H9 (cell line): ENCODE data around the gene TP53TG5. TPM values are rescaled to one million over a fixed set of nuclear protein-coding genes. Genes with fewer than 3 reads are reported as not detected.

Experiments used
- DNase-seq: peaks from one replicate; pipeline ENCODE4 v3.0.0-alpha.2; 2017
- H2AFZ ChIP-seq: one replicate; pipeline ENCODE4 v1.6.1; 2013; ENCODE audit warnings: mild to moderate bottlenecking, low read length, control low read depth, moderate library complexity
- H2AK5ac ChIP-seq: 2 replicates; pipeline ENCODE4 v1.6.1; 2013; ENCODE audit warnings: low read length, control low read depth, mixed read lengths; ENCODE audit not compliant: insufficient read length
- H2BK120ac ChIP-seq: one replicate; pipeline ENCODE4 v1.6.1; 2013; ENCODE audit warnings: low read depth, mild to moderate bottlenecking, low read length, control low read depth, inconsistent platforms; ENCODE audit not compliant: poor library complexity, severe bottlenecking
- H2BK12ac ChIP-seq: 2 replicates; pipeline ENCODE4 v1.6.1; 2013; ENCODE audit warnings: low read length, control low read depth, mixed read lengths, low read depth; ENCODE audit not compliant: insufficient read length
- H2BK15ac ChIP-seq: 2 replicates; pipeline ENCODE4 v1.6.1; 2013; ENCODE audit warnings: low read depth, low read length, control low read depth
- H2BK20ac ChIP-seq: one replicate; pipeline ENCODE4 v1.6.1; 2013; ENCODE audit warnings: low read depth, mild to moderate bottlenecking, low read length, control low read depth, inconsistent platforms; ENCODE audit not compliant: poor library complexity, severe bottlenecking
- H2BK5ac ChIP-seq: 2 replicates; pipeline ENCODE4 v1.6.1; 2013; ENCODE audit warnings: low read length, control low read depth, mixed read lengths; ENCODE audit not compliant: insufficient read length
- H3K14ac ChIP-seq: 2 replicates; pipeline ENCODE4 v1.6.1; 2013; ENCODE audit warnings: low read length, control low read depth; ENCODE audit not compliant: insufficient read depth
- H3K18ac ChIP-seq: 2 replicates; pipeline ENCODE4 v1.6.1; 2013; ENCODE audit warnings: low read depth, mild to moderate bottlenecking, mixed read lengths, low read length, control low read depth; ENCODE audit not compliant: insufficient read length
- H3K23ac ChIP-seq: 2 replicates; pipeline ENCODE4 v1.6.1; 2013; ENCODE audit warnings: low read length, control low read depth, mixed read lengths, low read depth; ENCODE audit not compliant: insufficient read length
- H3K23me2 ChIP-seq: 2 replicates; pipeline ENCODE4 v1.6.1; 2013; ENCODE audit warnings: low read depth, mild to moderate bottlenecking, mixed read lengths, low read length, control low read depth; ENCODE audit not compliant: insufficient read length, poor library complexity, severe bottlenecking
- H3K27ac ChIP-seq: 2 replicates; pipeline ENCODE4 v1.5.1; 2013; ENCODE audit warnings: low read length, control low read depth, mixed read lengths, low read depth; ENCODE audit not compliant: insufficient read length
- H3K27me3 ChIP-seq: 2 replicates; pipeline ENCODE4 v1.6.1; 2013; ENCODE audit warnings: low read length, control low read depth, inconsistent platforms; ENCODE audit not compliant: insufficient read depth
- H3K4ac ChIP-seq: 2 replicates; pipeline ENCODE4 v1.6.1; 2013; ENCODE audit warnings: low read depth, mild to moderate bottlenecking, control low read depth, inconsistent platforms, low read length, moderate library complexity
- H3K4me1 ChIP-seq: 2 replicates; pipeline ENCODE4 v1.6.1; 2013; ENCODE audit warnings: low read length, control low read depth, inconsistent platforms; ENCODE audit not compliant: insufficient read depth
- H3K4me2 ChIP-seq: 2 replicates; pipeline ENCODE4 v1.6.1; 2013; ENCODE audit warnings: low read length, control low read depth, mixed read lengths; ENCODE audit not compliant: insufficient read length, insufficient read depth
- H3K56ac ChIP-seq: 2 replicates; pipeline ENCODE4 v1.6.1; 2013; ENCODE audit warnings: low read depth, mild to moderate bottlenecking, mixed read lengths, low read length, control low read depth; ENCODE audit not compliant: insufficient read length
- H3K79me1 ChIP-seq: 2 replicates; pipeline ENCODE4 v1.6.1; 2013; ENCODE audit warnings: low read depth, mild to moderate bottlenecking, moderate library complexity, low read length, control low read depth, inconsistent platforms; ENCODE audit not compliant: insufficient read depth, poor library complexity, severe bottlenecking
- H3K79me2 ChIP-seq: 2 replicates; pipeline ENCODE4 v1.6.1; 2013; ENCODE audit warnings: low read length, control low read depth, inconsistent platforms; ENCODE audit not compliant: insufficient read depth
- H3K9ac ChIP-seq: 2 replicates; pipeline ENCODE4 v1.6.1; 2013; ENCODE audit warnings: low read length, control low read depth, mixed read lengths; ENCODE audit not compliant: insufficient read length; ENCODE audit errors: extremely low read depth
- H3K9me3 ChIP-seq: one replicate; pipeline ENCODE4 v1.6.1; 2013; ENCODE audit warnings: low read depth, low read length, inconsistent platforms; ENCODE audit not compliant: control insufficient read depth
- H3T11ph ChIP-seq: one replicate; pipeline ENCODE4 v1.6.1; 2013; ENCODE audit warnings: mild to moderate bottlenecking, low read length, control low read depth, inconsistent platforms
- H4K20me1 ChIP-seq: one replicate; pipeline ENCODE4 v1.6.1; 2013; ENCODE audit not compliant: control insufficient read depth, insufficient read length, insufficient read depth
- H4K5ac ChIP-seq: 2 replicates; pipeline ENCODE4 v1.6.1; 2013; ENCODE audit warnings: low read depth, mild to moderate bottlenecking, mixed read lengths, low read length, control low read depth; ENCODE audit not compliant: insufficient read length
- H4K8ac ChIP-seq: replicated peaks from 2 replicates; pipeline ENCODE4 v1.6.1; 2013; ENCODE audit warnings: low read length, control low read depth, mixed read lengths, low read depth; ENCODE audit not compliant: insufficient read length
- H4K91ac ChIP-seq: 2 replicates; pipeline ENCODE4 v1.6.1; 2013; ENCODE audit warnings: low read depth, mild to moderate bottlenecking, moderate library complexity, mixed read lengths, low read length, control low read depth; ENCODE audit not compliant: insufficient read length
- H3K27ac Mint-ChIP-seq, 3 experiments: 2 replicates in 2 of 3; 3 replicates in 1 of 3; pipeline ENCODE4 v1.8.0; 2020 to 2021; ENCODE audit warnings: mixed read lengths in 3 of 3, mild to moderate bottlenecking in 1 of 3, moderate library complexity in 1 of 3
- H3K27me3 Mint-ChIP-seq: 2 replicates; pipeline ENCODE4 v1.8.0; 2021; ENCODE audit warnings: low read depth, mild to moderate bottlenecking, moderate library complexity, mixed read lengths
- H3K36me3 Mint-ChIP-seq, 3 experiments: 2 replicates in 2 of 3; 3 replicates in 1 of 3; pipeline ENCODE4 v1.8.0; 2020 to 2021; ENCODE audit warnings: low read depth in 3 of 3, mixed read lengths in 3 of 3; ENCODE audit not compliant: insufficient read depth in 1 of 3
- H3K4me1 Mint-ChIP-seq, 2 experiments: 2 replicates each; pipeline ENCODE4 v1.8.0; 2020; ENCODE audit warnings: mixed read lengths in 2 of 2
- H3K4me3 Mint-ChIP-seq, 2 experiments: 2 replicates in 1 of 2; 3 replicates in 1 of 2; pipeline ENCODE4 v1.8.0; 2020 to 2021; ENCODE audit warnings: mild to moderate bottlenecking in 2 of 2, mixed read lengths in 2 of 2, moderate library complexity in 1 of 2
- H3K9me3 Mint-ChIP-seq, 2 experiments: 2 replicates in 1 of 2; 3 replicates in 1 of 2; pipeline ENCODE4 v1.8.0; 2020; ENCODE audit warnings: mild to moderate bottlenecking in 2 of 2, mixed read lengths in 2 of 2, moderate library complexity in 1 of 2
- CTCF ChIP-seq: fragments of 200-600 bp; sonication (generic); conservative IDR thresholded peaks from 3 replicates; pipeline ENCODE4 v1.8.0; 2021; ENCODE audit warnings: antibody characterized with exemption, mild to moderate bottlenecking
- WGBS: extraction: QIAGEN DNeasy Blood & Tissue Kit; methylation state at CpG from one replicate; pipeline ENCODE4 v1.1.7; 2013; ENCODE audit warnings: missing lambda C conversion rate, low lambda C conversion rate, mixed read lengths; ENCODE audit not compliant: insufficient read length; ENCODE audit errors: extremely low coverage; 5-methylcytosine and 5-hydroxymethylcytosine counted together
- total RNA-seq: library from RNA; stranded (reverse); gene quantifications from 2 replicates; pipeline ENCODE4 v1.2.1, GENCODE V29; 2021

Gene TP53TG5
- total RNA-seq, 1 experiment from 2014 or later: not detected

- Histone ChIP-seq H2AK5ac (no peak overlapping the region), H3K79me2 (no peaks in the 10 kb centered on the region), H3K9me3 (no peaks in the 10 kb centered on the region), H3K9ac (no peak overlapping the region), H3K4me1 (no peaks in the 10 kb centered on the region), H4K91ac (no peak overlapping the region), H3K4me2 (no peak overlapping the region), H4K5ac (no peak overlapping the region), H4K20me1 (no peaks in the 10 kb centered on the region), H4K8ac (no peak overlapping the region), H3K23ac (no peak overlapping the region), H3T11ph (no peak overlapping the region), H3K56ac (no peak overlapping the region), H3K4ac (no peak overlapping the region), H2BK15ac (no peak overlapping the region), H3K27ac (no peak overlapping the region), H2BK12ac (no peak overlapping the region), H3K18ac (no peak overlapping the region), H3K14ac (no peak overlapping the region), H3K27me3 (no peaks in the 10 kb centered on the region), H2BK5ac (no peak overlapping the region), H2AFZ (no peak overlapping the region), H3K79me1 (no peaks in the 10 kb centered on the region), H3K23me2 (no peaks in the 10 kb centered on the region), H2BK120ac (no peak overlapping the region), H2BK20ac (no peak overlapping the region)
- Mint-ChIP-seq H3K9me3 (no peaks in the 10 kb centered on the region), H3K27ac (no peak overlapping the region), H3K27me3 (no peaks in the 10 kb centered on the region), H3K4me1 (no peaks in the 10 kb centered on the region; a peak in 1 of 4 replicates), H3K4me3 (no peak overlapping the region), H3K36me3 (peaks cover 20 to 51% (median 42%) of the 10 kb centered on the region in 3 experiments; a peak in 6 of 7 replicates)
- WGBS: no CpG with 5 or more reads among the region's 17 CpGs
- DNase-seq: no peak
- TF ChIP-seq CTCF: no peak
Measured at GRCh38 chr20:45425561-45425960, 47.4 kb upstream of the TP53TG5 start.
